ENCODE data around the gene UBIAD1. TPM values are rescaled to one million over a fixed set of nuclear protein-coding genes. Genes with fewer than 3 reads are reported as not detected.
A peak's percentile ranks its signal among the peaks of the same experiment; 100 is the strongest.

Gene UBIAD1, protein sequence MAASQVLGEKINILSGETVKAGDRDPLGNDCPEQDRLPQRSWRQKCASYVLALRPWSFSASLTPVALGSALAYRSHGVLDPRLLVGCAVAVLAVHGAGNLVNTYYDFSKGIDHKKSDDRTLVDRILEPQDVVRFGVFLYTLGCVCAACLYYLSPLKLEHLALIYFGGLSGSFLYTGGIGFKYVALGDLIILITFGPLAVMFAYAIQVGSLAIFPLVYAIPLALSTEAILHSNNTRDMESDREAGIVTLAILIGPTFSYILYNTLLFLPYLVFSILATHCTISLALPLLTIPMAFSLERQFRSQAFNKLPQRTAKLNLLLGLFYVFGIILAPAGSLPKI
- 9.6 and 10.1 TPM in 2 replicates for total RNA-seq (2014; rRNA removed; shearing (Covaris generic))
- polyA plus RNA-seq (2015; cell fraction: cytosol; rRNA removed) = 18.9 and 26.1 TPM in 2 replicates
- 3.5 and 7.5 TPM in 2 replicates for polyA plus RNA-seq (2015; cell fraction: nucleus; rRNA removed)

DNA sequence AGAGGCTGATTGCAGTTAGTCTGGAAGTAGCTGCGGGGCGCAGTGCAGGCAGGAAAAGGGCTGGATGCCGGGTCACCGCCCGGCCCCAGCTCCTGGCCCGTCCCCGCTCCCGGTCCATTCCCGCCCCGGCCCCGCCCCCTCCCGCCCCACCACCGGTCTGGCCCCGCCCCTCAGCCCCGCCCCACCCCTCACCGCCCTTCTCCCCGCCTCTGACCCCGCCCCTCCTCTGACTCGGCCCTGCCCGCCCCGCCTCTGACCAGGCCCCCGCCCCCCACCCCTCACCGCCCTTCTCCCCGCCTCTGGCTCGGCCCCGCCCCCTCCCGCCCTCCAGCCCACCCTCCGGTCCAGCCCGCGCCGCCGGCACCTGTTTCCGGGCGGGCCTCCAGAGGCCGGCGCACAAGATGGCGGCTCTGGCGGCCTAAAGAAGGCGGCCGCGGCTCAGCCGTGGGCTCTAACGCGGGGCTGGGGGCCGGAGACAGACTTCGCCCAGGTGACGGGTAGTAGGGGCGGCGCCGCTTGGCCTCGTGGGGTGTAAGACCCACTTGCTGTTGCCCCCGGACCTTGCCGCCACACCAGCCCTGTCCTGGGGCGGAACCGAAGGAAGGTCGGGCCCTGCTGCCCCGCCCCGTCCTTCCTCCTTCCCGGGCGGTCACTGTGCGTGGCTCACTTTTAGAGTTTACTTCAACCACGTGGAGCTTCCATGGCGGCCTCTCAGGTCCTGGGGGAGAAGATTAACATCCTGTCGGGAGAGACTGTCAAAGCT lies at the start of gene UBIAD1:
Gene UBIAD1 (plus strand): TSS at position 367 of the 763 bp plus-strand sequence. CDS start 334 bp downstream, at position 701.
- in situ Hi-C loops (cut with HindIII; ENCODE audit: low pct_unique_long_range_greater_than_20kb, low sequenced_read_pairs) = no loop called here
- peak; percentile 79 for DNase-seq (ENCODE audit: low read depth, low spot score)

DNA sequence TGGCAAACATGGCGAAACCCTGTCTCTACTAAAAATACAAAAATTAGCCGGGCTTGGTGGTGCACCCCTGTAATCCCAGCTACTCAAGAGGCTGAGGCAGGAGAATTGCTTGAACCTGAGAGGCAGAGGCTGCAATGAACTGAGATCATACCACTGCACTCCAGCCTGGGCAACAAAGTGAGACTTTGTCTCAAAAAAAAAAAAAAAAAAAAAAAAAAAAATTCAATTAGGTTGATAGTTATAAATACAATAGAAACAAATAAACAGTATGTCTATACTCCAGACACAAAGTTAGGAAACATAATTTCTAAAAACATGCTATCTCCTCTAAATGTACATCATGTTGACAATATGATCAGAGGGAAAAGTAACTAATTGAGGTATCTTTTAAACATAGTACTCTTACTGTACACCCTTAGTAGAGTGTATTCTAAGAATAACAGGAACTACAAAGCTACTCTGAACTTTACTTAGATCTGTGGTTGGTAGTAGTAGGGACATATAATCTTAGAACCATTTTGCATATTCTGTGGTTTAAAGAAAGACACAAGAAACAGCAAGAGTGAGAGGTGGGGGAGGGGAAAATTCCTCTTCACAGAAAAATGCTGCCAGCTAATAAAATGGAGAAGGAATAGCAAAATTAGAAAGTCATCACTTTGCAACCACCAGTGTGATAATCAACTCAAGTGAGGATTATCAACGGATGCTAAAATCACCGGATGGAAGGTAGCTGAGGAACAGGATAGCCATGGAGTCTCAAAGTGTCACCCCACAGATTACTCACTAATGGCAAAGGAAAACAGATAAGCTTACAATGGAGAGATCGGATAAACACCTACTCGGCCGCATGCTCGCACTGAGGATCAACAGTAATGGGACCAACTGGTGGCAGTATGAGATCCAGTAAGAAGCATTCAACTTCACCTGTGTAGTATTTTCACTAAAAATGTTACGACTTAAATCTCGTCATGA lies 45.6 kb upstream of the UBIAD1 start:
- in situ Hi-C loops (cut with HindIII; ENCODE audit: low pct_unique_long_range_greater_than_20kb, low sequenced_read_pairs) = no loop called here
- no peak for DNase-seq (ENCODE audit: low read depth, low spot score)

DNA sequence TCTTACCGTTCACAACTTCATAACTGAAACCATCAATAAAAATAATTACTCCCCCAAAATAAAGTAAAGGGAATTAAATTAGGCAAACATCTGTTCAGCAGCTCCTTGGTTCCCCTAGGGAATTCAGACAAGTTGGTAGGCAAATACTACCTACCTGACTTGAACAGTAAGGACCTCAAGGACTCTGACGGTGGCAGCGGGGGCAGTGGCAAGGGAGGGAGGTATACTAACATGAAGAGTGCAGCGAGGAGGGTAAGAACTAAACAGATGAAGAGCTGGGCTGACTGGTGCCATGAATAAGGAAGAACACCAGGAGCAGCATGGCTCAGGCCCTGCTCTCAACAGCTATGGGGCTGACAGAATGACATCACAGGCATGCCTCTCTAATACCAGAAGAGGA lies 43.8 kb upstream of the UBIAD1 start:
- in situ Hi-C loops (cut with HindIII; ENCODE audit: low pct_unique_long_range_greater_than_20kb, low sequenced_read_pairs) = no loop called here
- no peak for DNase-seq (ENCODE audit: low read depth, low spot score)

DNA sequence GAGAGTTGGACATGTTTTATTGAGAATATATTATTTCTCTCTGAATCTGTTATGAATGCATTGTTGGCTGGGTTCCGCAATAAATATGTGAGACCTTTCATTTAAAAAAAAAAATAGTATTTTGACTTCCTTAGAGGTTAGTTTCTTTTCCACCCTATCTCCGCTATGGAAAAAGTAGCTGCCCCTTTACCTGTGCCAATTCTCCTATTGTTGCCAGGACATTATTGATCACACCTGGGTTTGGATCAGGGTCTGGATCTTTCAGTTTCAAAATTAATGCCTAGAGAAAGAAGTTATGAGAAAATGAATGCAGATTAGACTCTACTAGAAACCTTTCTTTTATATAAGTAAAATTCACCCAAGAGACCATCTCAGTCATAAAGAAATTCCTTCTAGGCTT lies 39.8 kb upstream of the UBIAD1 start:
- in situ Hi-C loops (cut with HindIII; ENCODE audit: low pct_unique_long_range_greater_than_20kb, low sequenced_read_pairs) = no loop called here
- DNase-seq (ENCODE audit: low read depth, low spot score) = no peak

DNA sequence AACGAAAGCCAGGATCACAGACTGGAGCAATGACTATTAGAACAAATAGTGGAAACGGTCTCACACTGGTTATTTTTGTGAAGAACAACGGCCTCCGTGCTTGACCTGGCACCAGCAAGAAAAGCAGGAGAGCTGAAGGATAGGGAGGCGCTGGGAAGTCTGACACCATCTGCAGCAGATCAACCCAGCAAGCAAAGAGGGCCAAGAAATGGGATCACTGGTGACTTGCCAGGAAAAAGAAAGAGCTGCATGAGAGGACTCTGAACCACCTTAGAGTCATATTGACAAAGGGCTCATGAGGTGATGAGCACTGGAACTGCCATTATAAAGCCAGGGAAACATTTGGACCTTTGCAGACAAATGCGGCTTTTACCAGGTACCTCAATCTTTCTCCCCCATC lies 35.6 kb upstream of the UBIAD1 start:
- DNase-seq (ENCODE audit: low read depth, low spot score) = no peak
- in situ Hi-C loops (cut with HindIII; ENCODE audit: low pct_unique_long_range_greater_than_20kb, low sequenced_read_pairs) = no loop called here

DNA sequence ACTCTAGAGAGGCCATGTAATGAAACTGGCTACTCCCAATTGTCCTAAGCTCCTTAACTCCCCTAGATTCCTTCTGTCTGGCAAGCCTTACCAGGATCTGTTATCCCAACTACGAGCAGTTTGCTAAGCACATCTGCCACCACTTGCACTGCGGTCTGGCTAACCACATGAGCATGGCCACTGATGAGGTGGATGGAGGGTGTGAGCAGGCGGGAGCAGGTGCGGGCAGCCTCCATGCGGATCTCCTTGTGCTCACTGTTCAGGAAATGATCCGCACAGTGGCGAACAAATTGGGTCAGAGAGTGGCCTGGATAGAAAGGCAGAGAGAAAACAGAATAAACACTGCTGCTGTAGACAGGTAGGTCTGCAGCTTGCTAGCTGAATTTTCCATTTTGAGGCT lies 34.7 kb upstream of the UBIAD1 start:
- no peak for DNase-seq (ENCODE audit: low read depth, low spot score)
- in situ Hi-C loops (cut with HindIII; ENCODE audit: low pct_unique_long_range_greater_than_20kb, low sequenced_read_pairs) = no loop called here

DNA sequence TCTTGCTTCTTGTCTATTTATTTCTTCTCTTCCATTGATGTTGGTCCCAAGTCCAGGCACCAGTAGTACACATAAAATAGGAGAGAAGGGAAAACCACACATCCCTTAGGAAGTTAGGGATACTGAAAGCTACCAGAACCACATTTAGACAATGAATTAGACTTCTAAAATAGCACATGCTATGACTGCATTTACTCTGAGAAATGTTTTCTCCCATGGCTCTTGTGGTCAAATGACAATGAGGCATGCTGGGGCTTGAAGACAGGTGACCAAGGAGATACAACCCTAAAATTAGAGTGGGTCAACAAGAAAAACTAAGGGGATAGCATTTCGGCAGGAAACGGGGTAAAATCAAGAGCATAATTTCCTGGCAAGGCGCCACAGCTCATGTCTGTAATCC lies 27.8 kb upstream of the UBIAD1 start:
- in situ Hi-C loops (cut with HindIII; ENCODE audit: low pct_unique_long_range_greater_than_20kb, low sequenced_read_pairs) = no loop called here
- no peak for DNase-seq (ENCODE audit: low read depth, low spot score)

DNA sequence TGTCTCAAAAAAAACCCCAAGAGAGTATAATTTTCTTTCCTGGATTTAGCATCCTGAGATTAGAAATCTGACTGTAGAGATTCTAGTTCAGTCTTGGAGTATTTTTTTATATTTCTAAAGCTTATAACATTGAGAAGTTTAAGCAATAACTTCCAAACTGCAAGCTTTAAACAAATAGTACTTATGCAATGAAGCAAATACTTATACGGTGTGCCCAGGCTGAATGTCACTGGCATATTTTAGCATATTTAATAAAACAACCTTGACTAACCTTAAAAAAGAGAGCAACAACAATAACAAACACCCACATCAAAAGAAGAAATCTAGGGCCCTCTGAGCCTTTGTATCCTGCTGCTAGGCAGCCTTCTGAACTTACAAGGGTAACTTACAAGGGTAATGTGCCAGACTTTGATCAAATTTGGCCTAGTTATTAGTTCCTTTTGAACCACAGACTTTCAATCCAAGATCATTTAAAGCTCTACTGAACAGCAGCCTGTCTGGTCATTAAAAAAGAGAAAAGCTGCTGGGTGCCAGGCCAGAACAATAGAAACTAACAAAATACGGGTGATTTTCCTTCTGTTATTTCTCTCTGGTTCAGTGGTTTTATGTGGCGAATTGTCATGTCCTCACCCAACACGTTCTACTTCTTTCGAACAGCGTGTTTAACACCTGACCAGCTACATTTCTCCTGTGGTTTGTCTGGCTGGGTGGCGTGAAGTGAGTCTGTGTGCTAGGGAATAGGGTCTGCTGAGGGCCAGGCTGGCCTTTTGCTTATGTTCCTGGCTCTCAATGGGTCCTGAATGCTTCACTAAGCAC lies 26.9 kb upstream of the UBIAD1 start:
- in situ Hi-C loops (cut with HindIII; ENCODE audit: low pct_unique_long_range_greater_than_20kb, low sequenced_read_pairs) = no loop called here
- no peak for DNase-seq (ENCODE audit: low read depth, low spot score)

DNA sequence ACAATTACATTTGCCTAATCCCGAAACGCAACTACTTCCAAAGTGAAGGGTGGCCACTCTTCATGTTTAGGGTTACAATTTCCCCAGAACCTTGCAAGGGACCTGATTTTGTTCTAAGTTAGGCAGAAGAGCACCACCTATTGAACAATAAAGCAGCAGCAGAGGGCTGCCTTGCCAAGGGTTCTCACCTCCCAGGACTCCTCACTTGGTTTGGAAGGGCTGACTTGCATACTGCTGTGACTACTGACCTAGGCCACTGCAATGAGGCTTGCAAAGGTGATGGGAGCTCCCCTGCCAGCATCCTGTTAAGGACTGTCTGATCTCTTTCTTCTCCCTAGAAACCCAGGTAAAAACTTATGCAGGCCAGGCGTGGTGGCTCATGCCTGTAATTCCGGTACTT lies 24.8 kb upstream of the UBIAD1 start:
- in situ Hi-C loops (cut with HindIII; ENCODE audit: low pct_unique_long_range_greater_than_20kb, low sequenced_read_pairs) = no loop called here
- DNase-seq (ENCODE audit: low read depth, low spot score) = no peak

DNA sequence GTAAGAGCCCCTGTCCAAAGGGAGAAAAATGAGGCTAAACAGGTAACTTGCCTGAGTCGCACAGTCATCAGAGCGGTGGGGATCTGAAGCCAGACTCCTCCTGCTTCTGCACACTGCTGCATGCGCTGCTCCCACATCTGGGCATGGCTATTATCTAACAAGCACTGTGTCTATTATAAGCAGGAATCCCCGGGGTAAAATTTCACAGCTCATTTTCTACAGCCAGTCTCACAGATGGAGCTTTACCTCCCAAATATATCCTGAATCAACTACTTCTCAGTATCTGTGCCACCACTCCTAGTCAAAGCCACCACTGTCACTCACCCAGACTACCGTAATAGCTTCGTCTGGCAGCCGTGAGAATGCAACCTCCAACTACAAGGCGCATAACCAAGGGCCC lies 20.5 kb upstream of the UBIAD1 start:
- no peak for DNase-seq (ENCODE audit: low read depth, low spot score)
- in situ Hi-C loops (cut with HindIII; ENCODE audit: low pct_unique_long_range_greater_than_20kb, low sequenced_read_pairs) = no loop called here

DNA sequence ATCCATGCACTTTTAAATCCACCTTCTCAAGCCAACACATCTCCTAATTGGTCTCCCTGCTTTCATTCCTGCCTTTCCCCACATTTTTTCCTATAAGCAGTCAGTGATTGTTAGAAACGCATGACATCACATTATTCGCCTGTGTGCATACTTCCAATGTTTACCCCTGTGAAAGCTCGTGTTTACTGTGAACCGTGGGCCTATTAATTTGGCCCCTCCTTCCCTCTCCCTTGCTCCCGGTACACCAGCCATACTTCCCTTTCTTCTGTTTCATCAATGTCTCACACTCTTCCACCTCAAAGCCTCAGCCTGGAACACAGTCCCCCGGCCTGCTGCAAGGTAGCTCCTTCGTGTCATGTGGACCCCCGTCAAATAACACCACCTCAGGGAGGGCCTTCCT lies 19.8 kb upstream of the UBIAD1 start:
- no peak for DNase-seq (ENCODE audit: low read depth, low spot score)
- in situ Hi-C loops (cut with HindIII; ENCODE audit: low pct_unique_long_range_greater_than_20kb, low sequenced_read_pairs) = no loop called here

DNA sequence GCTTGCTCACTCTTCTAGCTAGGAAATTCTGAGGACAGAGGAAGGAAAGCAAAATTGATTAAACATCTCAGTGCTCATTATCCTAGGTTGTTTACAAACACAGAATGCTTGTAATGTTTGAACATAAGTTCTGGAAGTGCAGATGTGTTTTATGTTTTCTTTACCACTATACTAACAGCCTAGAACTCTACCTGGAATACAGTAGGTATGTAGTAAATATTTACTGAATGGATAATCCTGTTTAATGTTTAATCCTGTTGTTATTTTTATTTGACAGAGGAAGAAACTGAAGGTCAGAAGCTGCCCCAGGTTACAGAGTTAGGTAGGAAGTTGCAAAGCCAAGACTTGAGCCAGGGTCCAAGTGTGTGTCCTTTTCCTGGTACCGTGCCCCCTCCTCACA lies 16.7 kb upstream of the UBIAD1 start:
- in situ Hi-C loops (cut with HindIII; ENCODE audit: low pct_unique_long_range_greater_than_20kb, low sequenced_read_pairs) = no loop called here
- no peak for DNase-seq (ENCODE audit: low read depth, low spot score)

DNA sequence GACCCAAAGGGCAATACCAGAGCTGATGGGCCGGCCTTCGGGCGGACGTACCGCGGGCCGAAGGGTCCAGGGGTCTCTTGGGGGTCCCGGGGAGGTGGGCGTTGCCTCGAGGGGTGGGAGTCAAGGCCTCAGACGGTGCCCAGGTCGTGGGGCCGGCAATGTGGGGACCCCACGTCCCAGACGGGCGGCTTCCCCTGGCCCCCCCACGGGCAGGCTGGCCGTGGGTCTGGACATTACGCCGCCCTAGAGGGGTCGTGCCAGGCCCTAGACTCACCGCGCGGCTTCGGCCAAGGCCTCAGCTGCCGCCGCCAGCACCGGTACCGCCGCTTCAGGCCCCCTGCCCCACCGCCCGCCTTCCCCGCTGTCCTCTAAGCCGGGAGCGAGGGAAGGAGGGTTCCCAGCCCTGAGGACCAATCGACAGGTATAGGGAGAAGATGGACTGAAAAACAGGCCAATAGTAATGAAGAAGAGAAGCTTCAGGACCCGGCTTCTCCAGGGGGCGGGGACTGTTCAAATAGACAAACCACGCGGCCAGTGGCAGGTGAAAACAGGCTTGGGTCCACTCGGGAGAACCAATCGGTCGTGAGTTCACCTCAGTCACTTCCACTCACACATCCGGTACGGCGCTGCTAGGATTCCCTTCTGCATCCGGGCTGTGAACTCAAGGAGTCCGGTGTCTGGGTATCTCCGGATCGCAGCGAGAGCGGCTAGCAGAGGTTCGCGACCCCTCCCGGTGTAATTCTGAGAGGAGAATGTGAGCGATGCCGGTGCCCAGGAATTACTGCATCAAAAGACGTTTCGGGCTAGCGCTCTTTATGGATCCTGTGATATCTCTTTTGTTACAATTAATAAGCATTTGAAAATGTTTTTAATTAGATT lies 10.6 kb upstream of the UBIAD1 start, which contains the start of gene MTOR:
Gene MTOR (minus strand): TSS at position 381 of the 879 bp plus-strand sequence. CDS start 3,142 bp downstream, outside the sequence.
- in situ Hi-C loops (cut with HindIII; ENCODE audit: low pct_unique_long_range_greater_than_20kb, low sequenced_read_pairs) = no loop called here
- peak; percentile 100 for DNase-seq (ENCODE audit: low read depth, low spot score)

DNA sequence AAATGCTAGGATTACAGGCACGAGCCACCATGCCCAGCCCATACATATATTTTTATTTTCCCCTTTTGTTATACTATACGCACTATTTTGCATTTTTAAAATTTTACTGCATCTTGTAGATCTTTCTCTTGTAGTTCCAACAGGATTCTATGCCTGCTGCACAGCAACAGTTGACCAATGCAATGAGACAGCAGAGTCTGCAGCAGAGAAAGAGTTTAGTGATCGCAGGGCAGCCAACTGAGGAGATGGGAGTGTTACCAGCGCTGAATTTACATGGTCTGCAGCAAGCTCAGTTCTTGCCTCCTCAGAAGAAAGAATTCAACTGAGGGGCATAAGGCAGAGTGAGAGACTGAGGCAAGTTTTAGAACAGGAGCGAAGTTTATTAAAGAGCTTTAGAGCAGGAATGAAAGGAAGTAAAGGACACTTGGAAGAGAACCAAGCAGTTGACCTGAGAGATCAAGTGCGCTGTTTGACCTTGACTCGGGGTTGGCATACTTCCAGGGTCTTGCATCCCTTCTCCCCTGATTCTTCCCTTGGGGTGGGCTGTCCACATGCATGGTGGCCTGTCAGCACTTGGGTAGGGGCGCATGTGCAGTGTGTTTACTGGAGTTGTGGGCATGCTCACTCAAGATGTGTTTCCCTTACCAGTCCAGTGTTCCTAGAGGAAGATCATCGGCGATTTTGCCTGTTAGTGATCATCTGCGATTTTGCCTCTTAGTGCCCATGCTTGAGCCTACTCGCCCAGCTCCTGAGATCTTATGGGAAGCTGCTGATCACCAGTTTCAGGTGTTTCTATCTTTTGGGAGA lies 6.5 kb upstream of the UBIAD1 start:
- no peak for DNase-seq (ENCODE audit: low read depth, low spot score)

More for the DNA sequence above, 6.5 kb upstream of the UBIAD1 start:
- in situ Hi-C loops (cut with HindIII; ENCODE audit: low pct_unique_long_range_greater_than_20kb, low sequenced_read_pairs) = no loop called here
